Measurements from ENCODE around the gene CPEB4. TPM values are rescaled to one million over a fixed set of nuclear protein-coding genes. Genes with fewer than 3 reads are reported as not detected.

The CPEB4 gene
- total and polyA plus RNA-seq, 2 donors (not counting 3 experiments of a cell fraction or from before 2014, with no cell fraction given), result 11.3 to 16.4 TPM

GRCh38 chr5:173972607-173972924, 84.4 kb downstream of the CPEB4 start:
- H3K9me3 ChIP-seq (replicated peaks; ENCODE audit: control insufficient read depth, insufficient read depth, low read length), result no peaks in the 10 kb centered on the region
- H3K9me1 ChIP-seq (replicated peaks; ENCODE audit: control insufficient read depth, extremely low read depth, insufficient read depth, low read length), result no peaks in the 10 kb centered on the region
- no peak for DNase-seq (ENCODE audit: low read depth, low spot score)
- intact Hi-C loops (cut with micrococcal nuclease), result no loop called here
- FAIRE-seq, result no peak
- H3K4me3 ChIP-seq (replicated peaks in 1 of 3; ENCODE audit: insufficient read depth in 1 of 3, low read depth in 1 of 3, low read length in 3 of 3), result peak overlapping the region in 2 of 3 experiments; percentile 36 to 59
- POLR2A ChIA-PET, result interaction anchor here (0.9 kb wide), 1 partner anchor 357 kb away, joined by 3 read pairs; the partner anchor contains the start of gene BOD1
- no peaks in the 10 kb centered on the region for H3K79me2 ChIP-seq (ENCODE audit: control insufficient read depth, insufficient read depth, low read length)
- TF ChIP-seq EZH2 (IDR thresholded peaks at IDR 0.05; ENCODE audit: borderline replicate concordance, low read depth, low read length, severe bottlenecking), result no peak
- TF ChIP-seq, protein P1, sequence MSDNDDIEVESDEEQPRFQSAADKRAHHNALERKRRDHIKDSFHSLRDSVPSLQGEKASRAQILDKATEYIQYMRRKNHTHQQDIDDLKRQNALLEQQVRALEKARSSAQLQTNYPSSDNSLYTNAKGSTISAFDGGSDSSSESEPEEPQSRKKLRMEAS (IDR thresholded peaks at IDR 0.05; ENCODE audit: insufficient read depth, insufficient read length), result no peak
- no peak for TF ChIP-seq JUN (IDR thresholded peaks at IDR 0.05; ENCODE audit: borderline replicate concordance, insufficient read depth, insufficient read length, low read depth)
- TF ChIP-seq POLR2A (IDR thresholded peaks at IDR 0.05; ENCODE audit: low read depth, low read length), result no peak
- no peak for TF ChIP-seq FOS (IDR thresholded peaks at IDR 0.05; ENCODE audit: borderline replicate concordance, insufficient read depth, low read length)
- TF ChIP-seq GATA2 (IDR thresholded peaks at IDR 0.05; ENCODE audit: insufficient read depth, insufficient read length, low read depth, low read length), result no peak
- TF ChIP-seq CTCF (IDR thresholded peaks at IDR 0.05; ENCODE audit: extremely low read depth in 1 of 2, insufficient read depth in 1 of 2, low read depth in 1 of 2, low read length in 2 of 2), result no peak
- TF ChIP-seq POLR2AphosphoS5 (IDR thresholded peaks at IDR 0.05; ENCODE audit: insufficient read depth, low read depth, low read length), result no peak
- no peak for TF ChIP-seq MYC (IDR thresholded peaks at IDR 0.05; ENCODE audit: low read depth, low read length)
- H2AFZ ChIP-seq (ENCODE audit: low read depth, low read length), result peak overlapping the region; percentile 98
- H4K20me1 ChIP-seq (replicated peaks; ENCODE audit: control insufficient read depth, extremely low read depth, insufficient read depth, low read length), result no peaks in the 10 kb centered on the region
- no TSS peak for BruUV-seq (replicated peaks)
- H3K4me1 ChIP-seq (ENCODE audit: control insufficient read depth, extremely low read depth, insufficient read depth, low read length), result peaks cover 6% of the 10 kb centered on the region
- H3K36me3 ChIP-seq (ENCODE audit: control insufficient read depth in 2 of 2, extremely low read depth in 1 of 2, insufficient read depth in 2 of 2, low read length in 2 of 2), result no peaks in the 10 kb centered on the region
- H3K27me3 ChIP-seq (ENCODE audit: control insufficient read depth in 2 of 2, insufficient read depth in 2 of 2, low read length in 2 of 2), result peaks cover 0 to 2% of the 10 kb centered on the region in 2 experiments
- H3K9ac ChIP-seq (replicated peaks; ENCODE audit: extremely low read depth, insufficient read depth, low read length), result peak overlapping the region; percentile 45
- dilution Hi-C loops (cut with MboI; ENCODE audit: extremely low pct_ligation_motif_present, low sequenced_read_pairs), result no loop called here
- peak overlapping the region; percentile 75 for H3K4me2 ChIP-seq (ENCODE audit: insufficient read depth, low read length)
- CTCF ChIA-PET, result interaction anchor here (1.0 to 4.1 kb wide), 29 partner anchors 9 to 400 kb away, joined by 3 to 150 read pairs (median 6); partner anchors contain the start of genes BOD1 and CPEB4
- H3K27ac ChIP-seq (ENCODE audit: insufficient read depth, low read depth, low read length), result no peak overlapping the region

Data from endothelial cell of umbilical vein (primary cell).